Ascending aorta (tissue), 2 donors: ENCODE measurements around the gene CACNA1G. TPM values are rescaled to one million over a fixed set of nuclear protein-coding genes. Genes with fewer than 3 reads are reported as not detected.

Experiments used
- DNase-seq, 2 donors: peaks; one replicate each; pipeline ENCODE4 v3.0.0-alpha.2; 2019; ENCODE audit warnings: low spot score in 2 of 2
- H3K27ac ChIP-seq, 2 donors: fragments of 200-600 bp; sonication (generic); one replicate each; pipeline ENCODE4 v1.5.1; 2016 to 2017; ENCODE audit warnings: mild to moderate bottlenecking in 1 of 2
- H3K27me3 ChIP-seq: fragments of 200-600 bp; sonication (generic); one replicate; pipeline ENCODE4 v1.5.1; 2017
- H3K36me3 ChIP-seq, 2 donors: fragments of 200-600 bp; sonication (generic); one replicate each; pipeline ENCODE4 v1.5.1; 2016
- H3K4me1 ChIP-seq, 2 donors: fragments of 200-600 bp; sonication (generic); one replicate each; pipeline ENCODE4 v1.5.1; 2016 to 2017; ENCODE audit warnings: mild to moderate bottlenecking in 1 of 2
- H3K4me3 ChIP-seq, 2 donors: fragments of 200-600 bp; sonication (generic); one replicate each; pipeline ENCODE4 v1.5.1; 2016 to 2017; ENCODE audit warnings: mild to moderate bottlenecking in 1 of 2
- H3K9me3 ChIP-seq, 2 donors: fragments of 200-600 bp; sonication (generic); one replicate each; pipeline ENCODE4 v1.5.1; 2016
- CTCF ChIP-seq, 3 experiments: fragments of 200-600 bp in 2 of 3; fragments of 450-650 bp in 1 of 3; sonication (generic) in 2 of 3; IDR thresholded peaks; one replicate each; pipeline ENCODE4 v1.5.1; 2016 to 2019; ENCODE audit warnings: antibody characterized with exemption in 3 of 3, mild to moderate bottlenecking in 1 of 3, moderate library complexity in 1 of 3
- intact Hi-C: fragments of 100-400 bp; cut with DNase I; formaldehyde crosslinking; loops from one replicate; pipeline ENCODE4 v1.15.1; 2023
- total RNA-seq: library from RNA; depleted of rRNA; stranded (reverse); fragments of >200 nt; gene quantifications from one replicate; pipeline ENCODE4 v1.1.0, GENCODE V29; 2016

Gene CACNA1G
- total RNA-seq, 1 donor from 2014 or later: 1.2 TPM

GRCh38 chr17:50661348-50661747 lies 100.8 kb downstream of the CACNA1G start:
- DNase-seq: no peak
- Histone ChIP-seq H3K36me3 (no peaks in the 10 kb centered on the region), H3K4me3 (no peak overlapping the region), H3K9me3 (no peaks in the 10 kb centered on the region), H3K27ac (peak overlapping the region; percentile 76), H3K27me3 (no peaks in the 10 kb centered on the region), H3K4me1 (peaks cover 18 to 37% of the 10 kb centered on the region in 2 donors)
- no peak for TF ChIP-seq CTCF (IDR thresholded peaks at IDR 0.05)
- intact Hi-C loops: loop anchor here (1.0 kb wide), 1 partner anchor 22 kb away; no protein-coding TSS in a partner anchor

DNA sequence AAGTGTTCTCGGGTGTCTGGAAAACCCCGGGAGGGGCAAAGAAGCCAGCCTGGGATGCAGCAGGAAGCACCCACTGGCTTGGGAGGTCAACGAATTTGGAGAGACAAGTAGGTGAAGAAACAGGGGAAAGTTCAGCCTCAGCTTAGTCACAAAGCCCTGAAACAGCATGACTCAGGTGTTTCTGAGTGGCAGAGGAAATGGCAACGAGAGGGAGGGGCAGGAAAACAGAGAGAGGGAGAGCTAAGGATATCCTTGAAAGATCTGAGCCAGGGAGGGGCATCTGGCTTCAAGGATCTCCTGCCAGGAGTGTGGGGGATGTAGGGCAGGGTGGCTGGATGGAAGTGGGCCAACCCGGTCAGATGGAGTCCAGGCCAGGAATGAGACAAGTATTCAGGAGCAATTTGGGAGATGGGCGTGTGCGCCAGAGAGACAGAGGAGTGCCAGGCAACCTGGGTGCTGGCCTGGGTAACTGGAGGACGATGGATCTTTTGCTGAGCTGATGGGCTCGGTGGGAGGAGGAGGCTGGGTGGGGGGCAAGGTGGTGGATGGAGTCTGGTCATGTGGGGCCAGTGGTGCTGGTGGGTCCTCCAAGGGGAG lies 101.4 kb downstream of the CACNA1G start:
- DNase-seq: peak; percentile 55 to 88
- H3K36me3 ChIP-seq: no peaks in the 10 kb centered on the region
- H3K4me3 ChIP-seq: no peak overlapping the region
- H3K27ac ChIP-seq: peak overlapping the region; percentile 76
- no peaks in the 10 kb centered on the region for H3K27me3 ChIP-seq
- no peak for TF ChIP-seq CTCF (IDR thresholded peaks at IDR 0.05)
- H3K9me3 ChIP-seq: no peaks in the 10 kb centered on the region
- peaks cover 18 to 37% of the 10 kb centered on the region in 2 donors for H3K4me1 ChIP-seq
- intact Hi-C loops: loop anchor here (1.0 kb wide), 1 partner anchor 23 kb away; no protein-coding TSS in a partner anchor

GRCh38 chr17:50662632-50663225 lies 102.2 kb downstream of the CACNA1G start:
- DNase-seq: no peak
- Histone ChIP-seq H3K9me3 (no peaks in the 10 kb centered on the region), H3K4me3 (no peak overlapping the region), H3K27me3 (no peaks in the 10 kb centered on the region), H3K4me1 (peaks cover 18 to 37% of the 10 kb centered on the region in 2 donors), H3K27ac (peak overlapping the region; percentile 76), H3K36me3 (no peaks in the 10 kb centered on the region)
- intact Hi-C loops: no loop called here
- TF ChIP-seq CTCF (IDR thresholded peaks at IDR 0.05): no peak

GRCh38 chr17:50663812-50664374 lies 103.4 kb downstream of the CACNA1G start:
- intact Hi-C loops: no loop called here
- TF ChIP-seq CTCF (IDR thresholded peaks at IDR 0.05): no peak
- no peak for DNase-seq

GRCh38 chr17:50664788-50665458 lies 104.4 kb downstream of the CACNA1G start:
- no peak for TF ChIP-seq CTCF (IDR thresholded peaks at IDR 0.05)
- peaks cover 17 to 25% of the 10 kb centered on the region in 2 donors for H3K4me1 ChIP-seq
- H3K27ac ChIP-seq: no peak overlapping the region
- H3K36me3 ChIP-seq: no peaks in the 10 kb centered on the region
- no peak overlapping the region for H3K4me3 ChIP-seq
- H3K27me3 ChIP-seq: no peaks in the 10 kb centered on the region
- no peaks in the 10 kb centered on the region for H3K9me3 ChIP-seq
- intact Hi-C loops: no loop called here
- no peak for DNase-seq

More at GRCh38 chr17:50663812-50664374, 103.4 kb downstream of the CACNA1G start:
- no peaks in the 10 kb centered on the region for H3K36me3 ChIP-seq
- no peaks in the 10 kb centered on the region for H3K27me3 ChIP-seq
- peaks cover 18 to 35% of the 10 kb centered on the region in 2 donors for H3K4me1 ChIP-seq
- no peaks in the 10 kb centered on the region for H3K9me3 ChIP-seq
- H3K4me3 ChIP-seq: no peak overlapping the region
- no peak overlapping the region for H3K27ac ChIP-seq
